Keratinocyte (primary cell): ENCODE measurements around the gene DPYSL4. TPM values are rescaled to one million over a fixed set of nuclear protein-coding genes. Genes with fewer than 3 reads are reported as not detected.

Source experiments
- DNase-seq: peaks from one replicate; pipeline ENCODE4 v3.0.0-alpha.2; 2011; ENCODE audit warnings: low read depth, missing footprints, low spot score
- FAIRE-seq: peaks from 2 replicates; lab custom pipeline; 2011; peaks lifted over from hg19 to GRCh38; lab: Jason Lieb, UNC
- H2AFZ ChIP-seq: 2 replicates; pipeline ENCODE4 v1.6.0; 2012; ENCODE audit warnings: low read length, control low read depth, inconsistent platforms; ENCODE audit not compliant: control insufficient read depth
- H3K27ac ChIP-seq: 2 replicates; pipeline ENCODE4 v1.5.1; 2011; ENCODE audit warnings: low read length; ENCODE audit not compliant: control insufficient read depth, insufficient read depth
- H3K27me3 ChIP-seq: 3 replicates; pipeline ENCODE4 v1.6.0; 2011; ENCODE audit warnings: low read length; ENCODE audit not compliant: control insufficient read depth, insufficient read depth; ENCODE audit errors: extremely low read depth
- H3K36me3 ChIP-seq, 2 experiments: 2 replicates in 1 of 2; 3 replicates in 1 of 2; pipeline ENCODE4 v1.5.1; 2011; ENCODE audit warnings: low read length in 2 of 2, mild to moderate bottlenecking in 1 of 2; ENCODE audit not compliant: control insufficient read depth in 2 of 2, insufficient read depth in 2 of 2; ENCODE audit errors: extremely low read depth in 1 of 2
- H3K4me1 ChIP-seq: 3 replicates; pipeline ENCODE4 v1.5.1; 2011; ENCODE audit warnings: low read length; ENCODE audit not compliant: control insufficient read depth, insufficient read depth; ENCODE audit errors: extremely low read depth
- H3K4me2 ChIP-seq: 3 replicates; pipeline ENCODE4 v1.6.0; 2011; ENCODE audit warnings: low read depth, low read length; ENCODE audit not compliant: control insufficient read depth, insufficient read depth; ENCODE audit errors: extremely low read depth
- H3K4me3 ChIP-seq, 3 experiments: fragments of 200-600 bp in 1 of 3; sonication (generic) in 1 of 3; 2 replicates in 2 of 3; 3 replicates in 1 of 3; pipeline ENCODE4 v1.5.1; 2011 to 2016; ENCODE audit warnings: low read length in 3 of 3, mild to moderate bottlenecking in 3 of 3, control low read depth in 2 of 3, inconsistent platforms in 1 of 3, low read depth in 1 of 3, mixed read lengths in 1 of 3, mixed run types in 1 of 3, moderate library complexity in 1 of 3; ENCODE audit not compliant: control insufficient read depth in 2 of 3, insufficient read depth in 2 of 3; ENCODE audit errors: extremely low read depth in 1 of 3
- H3K79me2 ChIP-seq: 2 replicates; pipeline ENCODE4 v1.6.0; 2012; ENCODE audit warnings: low read length; ENCODE audit not compliant: control insufficient read depth, insufficient read depth
- H3K9ac ChIP-seq: 3 replicates; pipeline ENCODE4 v1.6.0; 2011; ENCODE audit warnings: low read length; ENCODE audit not compliant: control insufficient read depth, insufficient read depth; ENCODE audit errors: extremely low read depth
- H3K9me1 ChIP-seq: 3 replicates; pipeline ENCODE4 v1.6.0; 2011; ENCODE audit warnings: low read length; ENCODE audit not compliant: control insufficient read depth, insufficient read depth; ENCODE audit errors: extremely low read depth
- H3K9me3 ChIP-seq: 2 replicates; pipeline ENCODE4 v1.5.1; 2012; ENCODE audit warnings: low read depth, low read length; ENCODE audit not compliant: control insufficient read depth
- H4K20me1 ChIP-seq: 3 replicates; pipeline ENCODE4 v1.6.0; 2011; ENCODE audit warnings: low read length; ENCODE audit not compliant: control insufficient read depth, insufficient read depth; ENCODE audit errors: extremely low read depth
- EZH2 ChIP-seq: IDR thresholded peaks from one replicate; pipeline ENCODE4 v1.6.1; 2012; ENCODE audit warnings: inconsistent platforms, mild to moderate bottlenecking, low read length, moderate library complexity
- dilution Hi-C: fragments of 300-500 bp; cut with MboI; formaldehyde crosslinking; loops from one replicate; pipeline ENCODE4 v1.7.0; 2020; ENCODE audit warnings: low sequenced_read_pairs; ENCODE audit not compliant: extremely low pct_ligation_motif_present
- polyA plus RNA-seq, 5 experiments: library from polyadenylated mRNA; depleted of rRNA in 3 of 5; stranded (reverse) in 3 of 5; stranded (forward) in 1 of 5; unstranded in 1 of 5; fragments of >200 nt; gene quantifications; 1 replicate in 1 of 5; 2 replicates in 3 of 5; 3 replicates in 1 of 5; pipeline versions ENCODE4 v1.2.1 to v1.2.3, GENCODE V29; 2011 to 2012; ENCODE audit warnings: missing spikeins in 2 of 5, low read depth in 1 of 5, low replicate concordance in 1 of 5
- TF ChIP-seq, protein P1 (sequence below), 3 experiments: IDR thresholded peaks in 1 of 3; conservative IDR thresholded peaks in 1 of 3; optimal IDR thresholded peaks in 1 of 3; 2 replicates in 2 of 3; 3 replicates in 1 of 3; pipeline versions ENCODE3 to v1.5.1; 2011; ENCODE audit warnings: low read length in 3 of 3, mild to moderate bottlenecking in 3 of 3, moderate library complexity in 2 of 3, control low read depth in 1 of 3, inconsistent platforms in 1 of 3; ENCODE audit not compliant: insufficient read depth in 2 of 3; ENCODE audit errors: extremely low read depth in 1 of 3

The DPYSL4 gene
- polyA plus RNA-seq, 1 donor (not counting 4 experiments of a cell fraction or from before 2014, with no cell fraction given): 7.4 TPM

DNA sequence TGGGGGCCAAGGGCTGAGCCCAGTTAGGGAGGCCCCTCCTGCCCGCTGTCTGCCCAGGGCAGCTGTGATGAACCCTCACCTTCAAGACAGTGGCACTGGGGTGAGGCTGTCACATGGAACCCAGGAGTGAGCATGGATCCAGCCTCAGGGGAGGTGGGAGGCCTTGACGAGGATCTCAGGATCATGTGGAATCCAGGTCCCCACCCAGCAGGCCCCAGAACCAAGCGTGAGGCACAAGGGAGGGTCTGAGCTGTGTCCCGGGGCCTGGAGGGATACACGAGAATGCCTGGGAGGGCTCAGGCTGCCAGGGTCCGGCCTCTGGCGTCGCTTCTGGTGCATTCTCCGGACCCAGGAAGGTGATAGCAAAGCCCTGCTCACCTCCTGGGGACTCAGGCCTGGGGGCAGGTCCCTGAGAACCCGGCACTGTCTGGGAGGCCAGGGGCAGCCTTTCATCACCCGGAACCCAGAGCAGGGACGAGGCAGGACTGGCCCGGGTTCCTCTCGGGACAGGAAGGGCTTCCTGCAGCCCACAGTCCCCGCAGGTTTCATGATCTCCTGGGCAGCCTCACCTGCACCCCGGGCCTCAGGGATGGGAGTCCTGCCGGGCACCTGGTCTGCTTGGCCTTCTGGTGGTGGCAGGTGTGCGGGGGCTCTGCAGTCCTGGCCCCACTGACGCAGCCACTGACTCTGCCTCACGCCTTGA, 17.5 kb downstream of the DPYSL4 start:
- TF ChIP-seq, protein P1, sequence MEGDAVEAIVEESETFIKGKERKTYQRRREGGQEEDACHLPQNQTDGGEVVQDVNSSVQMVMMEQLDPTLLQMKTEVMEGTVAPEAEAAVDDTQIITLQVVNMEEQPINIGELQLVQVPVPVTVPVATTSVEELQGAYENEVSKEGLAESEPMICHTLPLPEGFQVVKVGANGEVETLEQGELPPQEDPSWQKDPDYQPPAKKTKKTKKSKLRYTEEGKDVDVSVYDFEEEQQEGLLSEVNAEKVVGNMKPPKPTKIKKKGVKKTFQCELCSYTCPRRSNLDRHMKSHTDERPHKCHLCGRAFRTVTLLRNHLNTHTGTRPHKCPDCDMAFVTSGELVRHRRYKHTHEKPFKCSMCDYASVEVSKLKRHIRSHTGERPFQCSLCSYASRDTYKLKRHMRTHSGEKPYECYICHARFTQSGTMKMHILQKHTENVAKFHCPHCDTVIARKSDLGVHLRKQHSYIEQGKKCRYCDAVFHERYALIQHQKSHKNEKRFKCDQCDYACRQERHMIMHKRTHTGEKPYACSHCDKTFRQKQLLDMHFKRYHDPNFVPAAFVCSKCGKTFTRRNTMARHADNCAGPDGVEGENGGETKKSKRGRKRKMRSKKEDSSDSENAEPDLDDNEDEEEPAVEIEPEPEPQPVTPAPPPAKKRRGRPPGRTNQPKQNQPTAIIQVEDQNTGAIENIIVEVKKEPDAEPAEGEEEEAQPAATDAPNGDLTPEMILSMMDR (optimal IDR thresholded peaks at IDR 0.05 in 1 of 3, IDR thresholded peaks at IDR 0.05 in 1 of 3, conservative IDR thresholded peaks at IDR 0.05 in 1 of 3; ENCODE audit: extremely low read depth in 1 of 3, insufficient read depth in 2 of 3, low read length in 3 of 3): no peak
- TF ChIP-seq EZH2: no peak
- dilution Hi-C loops: no loop called here
- no peak for FAIRE-seq

DNA sequence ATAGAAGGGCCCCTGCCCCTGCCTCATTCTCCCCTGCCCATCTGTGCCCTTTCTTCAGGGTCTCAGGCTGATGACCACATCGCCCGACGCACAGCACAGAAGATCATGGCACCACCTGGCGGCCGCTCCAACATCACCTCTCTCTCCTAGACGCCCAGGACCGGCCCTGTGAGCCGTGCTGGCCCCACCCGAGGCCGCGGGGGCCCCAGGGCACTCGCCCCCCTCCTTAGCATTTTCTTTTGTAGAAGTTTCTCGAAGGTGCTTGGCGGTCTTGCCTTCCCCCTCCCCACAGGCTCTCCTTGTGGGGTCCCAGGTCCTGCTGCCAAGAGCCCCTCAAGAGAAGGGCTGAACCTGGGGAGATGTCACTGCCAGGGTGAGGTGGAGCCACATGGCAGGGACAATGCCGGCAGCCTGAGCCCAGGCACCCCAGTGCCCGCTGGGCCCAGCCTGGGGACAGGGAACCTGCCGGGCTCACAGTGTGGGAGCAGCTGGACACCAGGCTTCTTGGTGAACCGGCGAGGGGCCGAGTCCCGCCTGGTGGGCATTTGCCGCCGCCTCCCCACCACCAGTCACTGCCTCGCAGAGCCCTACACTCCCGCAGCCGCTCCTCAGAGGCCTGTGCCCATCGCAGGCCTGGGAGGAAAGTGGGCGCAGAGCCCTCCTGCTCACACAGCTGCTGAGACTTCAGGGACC, 18.2 kb downstream of the DPYSL4 start:
- Histone ChIP-seq H2AFZ (no peak overlapping the region), H3K9me3 (no peaks in the 10 kb centered on the region), H3K4me2 (no peak overlapping the region), H3K27ac (no peak overlapping the region), H3K36me3 (no peaks in the 10 kb centered on the region), H3K79me2 (no peaks in the 10 kb centered on the region), H3K4me3 (no peak overlapping the region), H3K9me1 (no peaks in the 10 kb centered on the region), H4K20me1 (no peaks in the 10 kb centered on the region), H3K9ac (no peak overlapping the region), H3K4me1 (no peaks in the 10 kb centered on the region), H3K27me3 (no peaks in the 10 kb centered on the region)
- dilution Hi-C loops: no loop called here
- DNase-seq (no peak), FAIRE-seq (no peak)
- TF ChIP-seq, protein P1 (optimal IDR thresholded peaks at IDR 0.05 in 1 of 3, IDR thresholded peaks at IDR 0.05 in 1 of 3, conservative IDR thresholded peaks at IDR 0.05 in 1 of 3; ENCODE audit: extremely low read depth in 1 of 3, insufficient read depth in 2 of 3, low read length in 3 of 3): no peak
- TF ChIP-seq EZH2: no peak

More for the DNA sequence above, 17.5 kb downstream of the DPYSL4 start:
- Histone ChIP-seq H4K20me1 (no peaks in the 10 kb centered on the region), H3K4me1 (no peaks in the 10 kb centered on the region), H3K79me2 (no peaks in the 10 kb centered on the region), H2AFZ (no peak overlapping the region), H3K9me1 (no peaks in the 10 kb centered on the region), H3K9ac (no peak overlapping the region), H3K27ac (no peak overlapping the region), H3K4me2 (no peak overlapping the region), H3K4me3 (no peak overlapping the region), H3K9me3 (no peaks in the 10 kb centered on the region), H3K36me3 (no peaks in the 10 kb centered on the region), H3K27me3 (no peaks in the 10 kb centered on the region)
- no peak for DNase-seq
